NCI-H446 (cell line): Measurements from ENCODE around the gene OXNAD1.

Experiments
- DNase-seq, 2 experiments: peaks; one replicate each; lab custom pipeline; 2025; lab: John Stamatoyannopoulos, UW

OXNAD1 gene, protein sequence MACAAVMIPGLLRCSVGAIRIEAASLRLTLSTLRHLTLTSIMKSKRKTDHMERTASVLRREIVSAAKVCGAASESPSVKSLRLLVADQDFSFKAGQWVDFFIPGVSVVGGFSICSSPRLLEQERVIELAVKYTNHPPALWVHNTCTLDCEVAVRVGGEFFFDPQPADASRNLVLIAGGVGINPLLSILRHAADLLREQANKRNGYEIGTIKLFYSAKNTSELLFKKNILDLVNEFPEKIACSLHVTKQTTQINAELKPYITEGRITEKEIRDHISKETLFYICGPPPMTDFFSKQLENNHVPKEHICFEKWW

DNA sequence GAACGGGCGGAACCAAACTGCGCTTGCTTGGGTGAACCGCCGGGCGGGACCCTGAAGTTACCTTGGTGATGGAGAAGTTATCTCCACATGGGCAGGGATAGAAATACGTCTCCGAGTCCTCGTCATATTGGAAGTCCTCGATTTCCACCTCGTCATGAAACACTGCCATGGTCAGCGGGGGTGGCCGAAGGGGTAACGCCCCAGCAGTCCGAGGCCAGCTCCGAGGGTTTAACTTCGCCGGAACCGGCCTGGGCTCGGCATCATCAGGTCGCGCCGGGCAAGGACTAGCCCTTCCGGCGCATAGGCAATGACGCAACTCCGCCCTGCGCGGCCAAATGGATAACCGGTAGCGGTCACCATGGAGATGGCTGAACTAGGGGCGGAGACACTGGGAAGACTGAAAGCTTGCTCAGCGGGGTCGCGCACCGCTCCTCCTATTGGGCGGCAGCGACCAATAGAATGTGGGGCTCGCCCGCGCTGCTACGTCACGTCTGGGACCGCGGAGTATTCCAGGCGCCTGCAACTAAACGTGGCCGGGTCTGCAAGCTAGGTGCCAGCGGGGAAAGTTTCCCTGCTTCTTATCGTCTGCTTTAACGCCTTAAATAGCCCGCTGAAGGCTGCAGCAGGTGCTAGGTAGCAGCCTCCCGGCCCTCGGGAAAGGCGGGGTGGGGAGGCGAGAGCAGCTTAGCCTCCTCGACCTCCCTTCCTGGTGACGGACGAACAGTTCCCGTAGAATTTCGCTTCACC, at the start of gene OXNAD1, which contains the start of gene DPH3:
Gene OXNAD1, plus strand, starts transcription at position 505 of the 747 bp plus-strand sequence. CDS start 5,741 bp downstream, outside the sequence.
Gene DPH3, minus strand, starts transcription at position 236 of the 747 bp plus-strand sequence. Its CDS starts 67 bp downstream, at position 169.
- DNase-seq, result peak; percentile 90 to 98

DNA sequence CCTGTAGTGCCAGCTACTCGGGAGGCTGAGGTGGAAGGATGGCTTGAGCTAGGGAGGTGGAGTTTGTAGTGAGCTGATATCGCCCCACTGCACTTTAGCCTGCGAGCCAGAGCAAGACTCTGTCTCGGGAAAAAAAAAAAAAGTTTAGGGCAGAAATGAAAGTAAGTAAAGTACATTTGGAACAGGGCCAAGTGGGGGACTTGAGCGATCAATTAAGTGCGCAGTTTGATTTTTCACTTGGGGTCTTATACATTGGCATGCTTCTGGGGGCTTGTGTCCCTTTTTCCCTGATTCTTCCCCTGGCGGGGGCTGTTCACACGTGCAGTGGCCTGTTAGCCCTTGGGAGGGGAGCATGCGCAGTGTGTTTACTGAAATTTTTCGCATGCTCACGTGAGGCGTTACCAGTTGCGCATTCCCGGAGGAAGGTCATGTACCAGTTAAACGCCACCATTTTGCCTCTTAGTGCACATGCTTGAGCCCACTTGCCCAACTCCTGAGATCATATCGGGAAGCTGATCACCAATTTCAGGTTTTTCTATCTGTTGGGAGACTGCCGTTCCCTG, 48.6 kb upstream of the OXNAD1 start:
- no peak for DNase-seq

DNA sequence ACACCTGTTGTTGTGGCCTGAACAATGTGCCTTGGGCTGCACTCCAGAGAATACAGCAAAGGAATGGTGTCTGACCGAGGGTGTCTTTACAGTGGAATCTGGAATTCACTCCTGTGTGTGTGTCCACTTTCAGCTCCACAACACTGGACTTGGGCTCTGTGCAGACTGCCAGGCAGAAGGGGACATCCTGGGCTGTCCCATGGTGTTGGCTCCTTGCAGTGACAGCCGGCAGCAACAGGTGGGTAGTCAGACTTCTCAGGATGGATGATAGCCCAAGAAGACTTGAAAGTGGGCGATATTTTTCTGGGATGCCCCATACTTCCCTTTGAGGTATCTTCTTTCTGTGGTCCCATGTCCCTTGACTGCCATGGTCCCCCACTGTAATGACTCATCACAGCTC, 45.2 kb upstream of the OXNAD1 start:
- no peak for DNase-seq

DNA sequence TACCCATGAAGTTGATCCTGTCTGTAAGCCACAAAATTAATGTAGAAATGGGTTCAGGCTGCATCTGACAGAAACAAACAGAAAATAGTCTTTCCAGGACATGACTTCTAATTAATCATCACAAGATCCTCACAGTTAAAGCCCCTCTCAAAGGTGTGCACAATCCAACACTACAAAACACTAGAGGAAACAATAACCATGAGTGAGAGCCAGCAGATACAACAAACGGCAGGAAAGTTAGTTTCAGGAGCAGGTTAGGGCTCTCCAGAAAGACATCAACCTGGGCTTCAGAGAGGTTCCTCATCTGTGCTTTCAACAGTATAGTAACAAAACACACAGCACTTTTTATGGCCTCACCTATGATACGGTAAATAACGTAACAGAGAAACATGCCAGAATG, 43.0 kb upstream of the OXNAD1 start:
- no peak for DNase-seq

DNA sequence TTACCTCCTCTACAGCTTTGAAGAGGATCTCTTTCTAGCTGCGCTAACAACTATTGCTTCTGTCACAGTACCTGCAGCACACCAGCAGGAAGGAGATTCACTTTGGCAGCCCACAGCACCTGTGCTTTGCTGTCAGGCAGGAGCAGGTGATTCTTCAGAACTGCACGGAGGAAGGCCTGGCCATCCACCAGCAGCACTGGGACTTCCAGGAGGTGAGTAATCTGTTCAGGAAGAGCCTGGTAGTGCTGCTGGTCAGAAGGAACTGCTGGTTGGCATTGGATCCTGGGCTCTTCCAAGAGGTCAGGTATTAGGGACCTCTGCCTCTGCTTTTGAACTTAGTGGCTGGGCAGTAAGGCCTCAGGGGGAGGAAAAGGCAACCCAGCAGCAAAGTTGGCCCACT, 42.5 kb upstream of the OXNAD1 start:
- DNase-seq, result no peak

DNA sequence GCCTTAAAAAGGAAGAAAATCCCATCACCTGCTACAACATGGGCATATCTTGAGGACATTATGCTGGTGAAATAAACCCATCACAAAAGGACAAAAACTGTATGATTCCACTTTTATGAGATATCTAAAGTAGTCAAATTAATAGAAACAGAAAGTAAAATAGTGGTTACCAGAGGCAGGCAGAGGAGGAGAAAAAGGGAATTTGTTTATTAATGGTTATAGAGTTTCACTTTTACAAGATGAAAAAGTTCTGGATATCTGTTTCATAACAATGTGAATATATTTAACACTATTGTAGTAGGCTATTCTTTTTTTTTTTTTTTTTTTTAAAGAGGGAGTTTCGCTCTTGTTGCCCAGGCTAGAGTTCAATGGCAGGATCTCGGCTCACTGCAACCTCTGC, 40.7 kb upstream of the OXNAD1 start:
- DNase-seq, result no peak

DNA sequence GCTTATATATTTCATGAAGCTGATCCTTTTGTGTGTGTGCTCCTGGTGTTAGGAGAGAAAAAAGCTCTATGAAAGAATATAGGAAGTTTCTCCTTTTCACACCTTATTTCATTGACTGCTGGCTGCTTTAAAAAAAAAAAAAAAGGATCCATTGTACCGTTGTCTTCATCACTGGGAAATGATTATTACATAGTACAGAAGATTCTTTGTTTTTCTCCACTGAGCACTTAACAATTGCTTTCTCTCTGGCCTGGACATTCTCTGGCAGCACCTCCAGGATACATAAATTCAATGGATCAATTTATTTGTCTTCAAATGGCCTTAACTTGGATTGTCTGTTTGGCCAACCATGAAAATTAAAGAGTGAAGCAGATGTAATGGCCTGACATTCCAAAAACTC, 37.4 kb upstream of the OXNAD1 start:
- peak in 1 of 2 experiments; percentile 20 for DNase-seq

DNA sequence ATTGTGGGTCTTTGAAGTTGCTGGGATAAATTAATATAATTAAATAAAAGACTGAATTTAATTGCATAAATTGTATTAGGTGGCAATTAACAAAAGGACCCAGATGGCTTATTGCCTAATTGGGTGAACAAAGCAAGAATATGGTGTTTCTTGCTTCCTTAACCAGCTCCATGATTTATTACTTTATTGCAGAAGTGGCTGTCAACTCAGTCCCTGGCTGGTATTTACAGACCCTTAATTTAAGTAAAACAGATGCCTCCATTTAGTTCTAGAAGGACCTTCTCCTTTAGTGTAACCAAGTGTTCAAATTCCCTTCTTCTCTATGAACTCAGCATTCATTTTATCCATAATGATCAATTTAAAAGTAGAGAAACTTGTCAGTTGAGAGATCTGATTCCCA, 35.3 kb upstream of the OXNAD1 start:
- DNase-seq, result no peak

DNA sequence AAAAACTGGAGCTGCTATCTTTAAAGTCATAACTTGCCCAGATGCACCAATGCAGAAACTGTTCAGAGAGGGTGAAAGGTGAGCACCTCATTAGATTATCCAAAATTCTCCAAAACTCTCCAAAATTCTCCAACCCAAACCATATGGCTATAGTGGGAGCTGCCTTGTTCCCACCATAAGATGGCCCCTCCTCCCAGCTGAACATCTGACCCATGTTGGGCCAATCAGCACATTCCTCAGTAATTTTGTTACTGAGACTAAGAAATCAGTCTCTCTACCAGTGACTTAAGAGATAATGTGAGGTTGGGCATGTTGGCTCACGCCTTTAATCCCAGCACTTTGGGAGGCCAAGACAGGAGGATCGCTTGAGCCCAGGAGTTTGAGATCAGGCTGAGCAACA, 33.0 kb upstream of the OXNAD1 start:
- no peak for DNase-seq

DNA sequence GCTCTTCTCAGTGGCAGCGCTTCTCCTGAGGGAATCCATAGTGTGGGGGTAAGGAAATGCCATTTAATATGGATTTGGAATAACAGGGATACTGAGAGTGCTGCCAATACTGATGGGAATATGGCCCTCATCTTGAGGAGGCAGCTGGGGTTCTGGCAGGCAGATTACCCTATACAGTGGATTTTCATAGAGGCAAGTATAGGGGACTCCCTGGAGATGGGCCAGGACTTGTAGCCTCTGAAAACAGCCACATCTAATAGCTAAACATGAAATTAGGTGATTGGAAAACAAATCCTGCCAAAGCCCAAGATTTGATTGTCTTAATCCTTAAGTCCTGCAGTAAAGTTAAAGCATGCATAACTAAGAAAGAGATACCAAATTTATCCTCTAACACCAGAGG, 31.2 kb upstream of the OXNAD1 start:
- no peak for DNase-seq

DNA sequence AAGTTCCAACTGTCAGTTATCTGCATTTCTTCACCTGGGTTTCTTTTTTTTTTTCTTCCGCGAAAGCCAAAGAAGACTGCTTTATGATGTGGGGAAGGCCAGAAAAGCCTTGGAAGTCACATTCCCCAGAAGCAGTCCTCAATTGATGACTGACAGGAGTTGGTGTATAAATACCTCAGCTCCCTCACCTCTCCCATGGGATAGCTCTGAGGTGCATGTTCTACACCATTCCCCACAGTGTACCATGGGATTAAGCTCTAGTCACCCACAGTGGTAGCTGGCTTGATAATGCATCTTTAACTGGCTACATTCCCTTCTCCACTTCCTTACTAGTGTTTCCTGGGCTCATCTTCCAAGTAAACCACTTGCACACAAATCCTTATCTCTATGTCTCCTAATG, 30.7 kb upstream of the OXNAD1 start:
- DNase-seq, result no peak

DNA sequence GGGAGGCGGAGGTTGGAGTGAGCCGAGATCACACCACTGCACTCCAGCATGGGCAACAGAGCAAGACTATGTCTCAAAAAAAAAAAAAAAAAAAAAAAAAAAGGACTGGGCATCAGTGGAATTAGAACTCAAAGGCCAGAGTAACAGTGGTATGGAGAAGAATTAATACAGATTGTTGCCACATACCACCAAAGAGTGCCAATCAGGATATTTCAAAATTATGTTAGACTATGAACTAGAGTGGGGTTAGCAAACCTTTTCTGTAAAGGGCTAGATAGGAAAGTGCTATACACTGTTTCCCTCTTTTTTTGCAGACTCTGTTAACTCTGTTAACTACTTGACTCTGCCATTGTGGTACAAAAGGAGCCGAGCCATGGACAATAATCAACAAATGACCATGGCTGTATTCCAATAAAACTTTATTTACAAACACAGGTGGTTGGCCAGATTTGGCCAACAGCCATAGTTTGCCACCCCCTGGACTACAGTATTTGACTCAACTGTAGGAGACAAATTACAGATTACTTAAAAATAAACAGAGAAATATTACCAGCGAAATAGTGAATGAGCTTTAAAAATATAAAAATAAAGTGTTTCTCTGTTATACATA, 28.9 kb upstream of the OXNAD1 start:
- no peak for DNase-seq

DNA sequence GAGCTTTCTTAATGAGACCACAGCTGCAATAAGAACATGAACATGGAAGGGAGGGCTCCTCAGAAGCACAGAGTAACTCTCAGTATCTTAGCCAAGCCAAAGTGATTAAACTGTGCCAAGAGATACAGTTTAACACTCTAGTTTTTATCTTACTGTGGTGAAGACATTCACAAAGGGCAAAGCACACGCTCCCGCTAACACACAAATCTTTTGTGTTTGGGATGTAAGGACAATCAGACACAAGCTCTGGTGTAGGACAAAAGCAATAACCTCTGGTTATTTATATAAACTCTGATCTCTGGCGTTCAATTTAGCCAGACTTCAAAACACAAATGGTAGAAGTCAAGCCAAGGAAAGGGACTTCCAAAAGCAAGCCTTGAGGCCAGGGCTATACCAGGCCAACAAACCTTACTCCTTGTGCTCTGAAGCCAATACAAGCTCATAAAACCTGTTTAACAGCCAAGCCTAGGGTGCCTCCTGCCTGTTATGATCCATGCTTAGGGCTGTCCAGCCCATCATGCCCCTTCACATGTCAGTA, 28.1 kb upstream of the OXNAD1 start:
- DNase-seq, result peak in 1 of 2 experiments; percentile 34

DNA sequence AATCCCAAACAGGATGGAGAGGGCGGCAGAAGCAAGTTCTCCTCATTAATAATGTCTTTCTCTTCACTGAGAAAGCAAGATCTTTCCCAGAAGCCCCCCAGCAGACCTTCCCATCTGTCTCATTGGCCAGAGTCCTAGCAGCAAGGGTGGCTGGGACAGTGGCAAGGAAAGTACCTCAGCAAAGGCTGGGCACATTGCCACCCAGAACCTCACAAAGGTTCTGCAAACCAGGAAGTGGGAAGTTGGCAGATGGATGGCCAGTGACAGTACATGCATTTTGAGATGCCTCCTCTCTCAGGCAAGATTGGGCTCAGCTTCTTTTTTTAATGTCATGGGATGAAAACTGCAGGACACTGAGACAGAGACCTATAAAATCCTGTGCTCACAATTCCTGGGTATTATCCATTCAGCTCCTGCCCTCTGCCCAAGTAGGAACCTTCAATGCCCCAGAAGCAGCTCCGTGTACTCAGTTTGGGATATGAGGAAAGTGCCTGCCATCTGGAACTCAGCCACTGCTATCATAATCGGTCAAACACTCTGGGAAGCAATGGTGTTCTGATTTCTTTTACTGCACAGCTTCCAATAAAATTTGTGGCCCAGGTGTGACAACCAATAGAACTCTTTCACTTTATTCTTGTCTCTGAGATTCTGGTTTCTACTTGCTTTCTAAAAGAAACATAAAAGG, 25.8 kb upstream of the OXNAD1 start:
- DNase-seq, result peak; percentile 84 to 95

DNA sequence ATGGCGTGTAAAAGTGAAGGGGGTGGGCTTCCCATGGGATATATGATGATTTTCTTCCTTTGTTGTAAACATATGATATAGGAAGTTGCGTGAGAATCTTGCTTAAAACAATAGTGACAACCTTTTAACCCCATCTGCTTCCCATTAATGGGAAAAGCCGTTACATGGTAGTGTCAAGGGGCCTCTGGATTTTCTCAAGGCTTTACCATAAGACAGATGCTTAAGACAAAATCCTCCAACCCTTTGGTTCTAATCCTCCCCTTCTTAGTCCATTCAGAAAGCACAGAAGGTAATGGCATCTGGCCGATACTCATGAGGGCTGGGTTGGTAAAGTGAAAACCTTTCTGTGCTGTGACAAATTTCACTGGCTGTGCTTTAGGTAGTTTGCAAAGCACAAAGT, 25.2 kb upstream of the OXNAD1 start:
- peak in 1 of 2 experiments; percentile 17 for DNase-seq

DNA sequence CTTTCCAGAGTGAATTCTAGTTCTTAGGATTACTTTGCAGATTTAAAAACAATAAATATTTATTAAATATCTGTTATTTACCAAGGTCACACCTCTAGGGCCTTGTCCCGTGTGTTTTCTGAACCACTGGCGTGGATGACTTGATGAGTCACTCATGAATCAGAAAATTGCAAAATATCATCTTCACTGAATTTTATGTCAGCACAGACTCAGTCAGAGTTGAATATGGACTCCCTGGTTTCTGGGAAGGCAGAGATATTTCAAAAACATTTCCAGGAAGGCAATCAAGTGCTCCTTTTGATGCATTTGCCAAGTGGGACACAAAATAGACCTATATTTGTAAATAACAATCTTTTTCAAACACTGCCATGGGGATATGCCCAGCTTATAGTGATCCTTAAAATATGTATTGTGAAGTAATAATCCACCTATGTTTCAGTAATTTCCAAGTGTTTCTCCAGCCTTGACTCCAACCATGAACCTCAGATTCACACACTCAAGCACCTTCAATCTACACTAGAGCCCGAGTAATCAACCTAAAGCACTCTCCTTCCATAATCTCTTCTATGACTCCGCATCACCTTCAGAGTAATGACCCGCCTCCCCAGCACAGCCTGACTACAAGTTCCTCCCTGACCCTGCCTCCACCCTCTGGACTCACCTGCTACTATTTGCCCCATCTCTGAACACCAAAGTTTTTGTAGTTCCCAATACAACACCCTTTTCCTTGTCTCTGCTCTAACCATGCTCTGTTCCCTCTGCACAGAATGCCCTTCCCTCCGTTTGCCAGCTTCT, 24.6 kb upstream of the OXNAD1 start:
- peak in 1 of 2 experiments; percentile 17 for DNase-seq

DNA sequence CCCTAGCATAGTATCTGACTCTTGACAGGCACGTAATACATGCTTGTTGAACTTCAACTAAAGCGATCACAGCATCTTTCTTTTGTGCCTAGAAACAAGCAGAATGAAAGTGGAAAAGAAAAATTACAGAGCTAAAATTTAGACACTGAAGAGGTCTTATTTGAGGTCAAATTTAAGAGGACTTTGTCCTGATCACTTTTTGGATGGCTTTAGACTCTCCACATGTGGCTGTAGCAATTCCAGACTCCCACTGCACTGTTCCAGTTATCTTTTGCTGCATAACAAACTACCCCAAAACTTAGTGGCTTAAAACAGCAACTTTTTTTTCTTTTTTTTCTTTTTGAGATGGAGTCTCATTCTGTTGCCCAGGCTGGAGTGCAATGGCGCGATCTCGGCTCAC, 23.8 kb upstream of the OXNAD1 start:
- DNase-seq, result no peak

DNA sequence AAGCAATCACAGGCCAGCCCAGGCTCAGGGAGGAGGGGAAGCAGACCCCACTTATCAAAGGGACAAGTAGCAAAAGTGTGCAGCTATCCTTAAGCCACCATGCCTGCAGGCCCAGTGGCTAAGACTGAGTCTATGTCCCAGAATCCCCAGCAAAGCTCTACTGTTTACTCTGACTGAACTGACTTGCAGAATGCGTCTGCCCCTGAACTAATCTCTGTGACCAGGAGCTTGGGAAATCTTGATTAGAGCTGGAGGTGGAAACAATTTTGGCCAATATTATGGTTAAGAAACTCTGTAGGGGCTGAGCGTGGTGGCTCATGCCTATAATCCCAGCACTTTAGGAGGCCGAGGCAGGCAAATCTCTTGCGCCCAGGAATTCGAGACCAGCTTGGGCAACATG, 22.8 kb upstream of the OXNAD1 start:
- no peak for DNase-seq

DNA sequence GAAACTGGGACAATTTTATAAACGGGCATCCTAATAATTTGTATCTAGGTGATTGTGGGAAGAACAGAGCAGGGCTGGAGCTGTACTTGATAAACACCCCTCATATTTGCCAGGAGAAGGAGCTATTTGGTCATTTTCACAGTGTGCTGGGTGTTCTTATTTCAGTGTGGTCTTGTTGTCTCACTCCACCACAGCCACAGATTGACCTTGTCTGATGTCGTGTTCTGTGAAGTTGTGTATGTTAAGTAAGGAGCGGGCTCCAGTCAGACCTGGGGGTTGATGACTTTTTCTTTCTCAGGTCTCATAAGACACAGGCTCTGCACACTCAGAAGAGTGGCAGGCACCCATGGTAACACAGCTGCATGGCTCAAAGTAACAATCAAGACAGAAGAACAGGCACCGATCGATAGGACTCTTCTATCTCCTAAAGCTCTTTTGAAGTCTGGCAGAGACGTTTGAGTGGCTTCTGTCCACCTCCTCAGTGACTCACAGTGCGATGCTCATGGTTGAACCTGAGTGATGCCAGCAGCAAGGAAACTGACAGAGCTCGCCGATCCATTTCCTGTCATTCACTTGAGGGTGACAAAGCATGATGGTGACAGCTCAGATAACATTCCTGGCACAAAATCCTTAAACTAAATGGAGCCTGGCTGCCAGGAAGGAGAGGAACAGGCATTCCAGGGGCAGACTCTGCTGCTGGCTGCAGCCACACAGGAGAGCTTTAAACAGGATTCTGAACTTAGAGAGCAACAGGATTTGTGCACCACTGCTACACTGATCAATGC, 21.1 kb upstream of the OXNAD1 start:
- DNase-seq, result peak in 1 of 2 experiments; percentile 30

DNA sequence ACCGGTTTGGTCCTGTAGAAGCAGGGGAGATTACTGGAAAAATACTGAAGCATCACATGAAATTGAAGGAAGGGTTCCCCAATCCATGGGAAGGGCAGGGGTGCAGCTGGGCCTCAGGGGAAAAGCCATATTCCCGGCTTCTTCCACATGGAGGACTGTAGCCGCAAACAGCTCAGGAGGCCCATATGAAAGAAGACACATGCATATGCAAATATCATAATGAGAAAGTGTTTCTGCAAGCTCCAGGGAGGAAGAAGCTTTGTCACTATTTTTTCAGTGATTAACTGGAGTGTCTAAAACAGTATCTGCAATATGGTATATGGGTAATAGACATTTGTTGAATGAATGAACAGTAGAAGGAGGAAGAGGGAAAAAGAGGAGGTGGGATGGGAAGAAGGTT, 19.4 kb upstream of the OXNAD1 start:
- DNase-seq, result no peak
